Liver (tissue), 9 donors: ENCODE measurements around the gene HSPB2. TPM values are rescaled to one million over a fixed set of nuclear protein-coding genes. Genes with fewer than 3 reads are reported as not detected.

ENCODE experiments used
- DNase-seq: peaks from one replicate; pipeline ENCODE4 v3.0.0-alpha.2; 2017; ENCODE audit warnings: low spot score
- H3K27ac ChIP-seq, 2 donors: one replicate each; pipeline ENCODE4 v1.7.0; 2013; ENCODE audit warnings: inconsistent platforms in 2 of 2, low read length in 2 of 2, control low read depth in 1 of 2, low read depth in 1 of 2, mild to moderate bottlenecking in 1 of 2
- H3K27me3 ChIP-seq, 4 donors: one replicate each; pipeline versions ENCODE4 v1.6.1 to v1.7.0; 2013; ENCODE audit warnings: low read length in 3 of 4, inconsistent platforms in 1 of 4, mild to moderate bottlenecking in 1 of 4, moderate library complexity in 1 of 4; ENCODE audit not compliant: control insufficient read depth in 4 of 4, insufficient read depth in 4 of 4
- H3K36me3 ChIP-seq, 4 donors: one replicate each; pipeline versions ENCODE4 v1.6.1 to v1.7.0; 2013; ENCODE audit warnings: low read length in 3 of 4, mild to moderate bottlenecking in 3 of 4, low read depth in 1 of 4, moderate library complexity in 1 of 4; ENCODE audit not compliant: control insufficient read depth in 4 of 4, insufficient read depth in 3 of 4
- H3K4me1 ChIP-seq, 4 donors: one replicate each; pipeline versions ENCODE4 v1.6.1 to v1.7.0; 2013; ENCODE audit warnings: low read length in 3 of 4, mild to moderate bottlenecking in 3 of 4, moderate library complexity in 1 of 4; ENCODE audit not compliant: control insufficient read depth in 4 of 4, insufficient read depth in 4 of 4
- H3K4me3 ChIP-seq, 3 donors: one replicate each; pipeline versions ENCODE4 v1.6.1 to v1.7.0; 2013; ENCODE audit warnings: low read length in 3 of 3, control low read depth in 1 of 3, low read depth in 1 of 3, mild to moderate bottlenecking in 1 of 3
- H3K9ac ChIP-seq, 2 donors: one replicate each; pipeline ENCODE4 v1.7.0; 2013; ENCODE audit warnings: low read length in 2 of 2, mild to moderate bottlenecking in 2 of 2, moderate library complexity in 2 of 2, control low read depth in 1 of 2, low read depth in 1 of 2
- H3K9me3 ChIP-seq, 4 donors: one replicate each; pipeline versions ENCODE4 v1.6.1 to v1.7.0; 2013; ENCODE audit warnings: low read length in 3 of 4; ENCODE audit not compliant: control insufficient read depth in 4 of 4
- ATF3 ChIP-seq: IDR thresholded peaks from 2 replicates; pipeline ENCODE4 v1.6.1; 2016; ENCODE audit warnings: antibody characterized with exemption
- CTCF ChIP-seq: fragments of 150-350 bp; IDR thresholded peaks from 2 replicates; pipeline ENCODE4 v1.5.1; 2017; ENCODE audit warnings: improper control_type of control experiment, low read depth, low read length; ENCODE audit not compliant: missing input control
- FOXA1 ChIP-seq: IDR thresholded peaks from 2 replicates; pipeline ENCODE4 v1.6.1; 2016; ENCODE audit warnings: antibody characterized with exemption
- FOXA2 ChIP-seq: IDR thresholded peaks from 2 replicates; pipeline ENCODE4 v1.6.1; 2016; ENCODE audit warnings: antibody characterized with exemption
- GABPA ChIP-seq, 2 donors: IDR thresholded peaks in 1 of 2; conservative IDR thresholded peaks in 1 of 2; 2 replicates each; pipeline ENCODE4 v1.6.1; 2016; ENCODE audit warnings: antibody characterized with exemption in 2 of 2, mild to moderate bottlenecking in 1 of 2, moderate library complexity in 1 of 2
- HNF4A ChIP-seq, 2 donors: conservative IDR thresholded peaks; 2 replicates each; pipeline ENCODE4 v1.6.1; 2016; ENCODE audit warnings: antibody characterized with exemption in 2 of 2, mild to moderate bottlenecking in 2 of 2
- HNF4G ChIP-seq: IDR thresholded peaks from 2 replicates; pipeline ENCODE4 v1.6.1; 2016; ENCODE audit warnings: antibody characterized with exemption
- JUND ChIP-seq, 2 donors: IDR thresholded peaks; 2 replicates each; pipeline ENCODE4 v1.6.1; 2016; ENCODE audit warnings: antibody characterized with exemption in 2 of 2
- MAX ChIP-seq: IDR thresholded peaks from 2 replicates; pipeline ENCODE4 v1.6.1; 2016; ENCODE audit warnings: antibody characterized with exemption
- NR2F2 ChIP-seq: IDR thresholded peaks from 2 replicates; pipeline ENCODE4 v1.6.1; 2016; ENCODE audit warnings: antibody characterized with exemption
- RAD21 ChIP-seq, 2 donors: IDR thresholded peaks; 2 replicates each; pipeline ENCODE4 v1.6.1; 2016; ENCODE audit warnings: antibody characterized with exemption in 2 of 2, mild to moderate bottlenecking in 2 of 2
- REST ChIP-seq: IDR thresholded peaks from 2 replicates; pipeline ENCODE4 v1.6.1; 2016; ENCODE audit warnings: antibody characterized with exemption, mild to moderate bottlenecking
- RXRA ChIP-seq, 2 donors: IDR thresholded peaks; 2 replicates each; pipeline ENCODE4 v1.6.1; 2017 to 2018; ENCODE audit warnings: antibody characterized with exemption in 2 of 2, mild to moderate bottlenecking in 1 of 2
- SP1 ChIP-seq: IDR thresholded peaks from 2 replicates; pipeline ENCODE4 v1.6.1; 2018; ENCODE audit warnings: antibody characterized with exemption, mild to moderate bottlenecking
- TAF1 ChIP-seq: conservative IDR thresholded peaks from 2 replicates; pipeline ENCODE4 v1.6.1; 2016; ENCODE audit warnings: antibody characterized with exemption, mild to moderate bottlenecking
- YY1 ChIP-seq: IDR thresholded peaks from 2 replicates; pipeline ENCODE4 v1.6.1; 2016; ENCODE audit warnings: antibody characterized with exemption, mild to moderate bottlenecking
- ZBTB33 ChIP-seq: IDR thresholded peaks from 2 replicates; pipeline ENCODE4 v1.6.1; 2016; ENCODE audit warnings: antibody characterized with exemption
- WGBS: extraction: QIAGEN DNeasy Blood & Tissue Kit; methylation state at CpG from one replicate; pipeline ENCODE4 v1.1.7; 2013; 5-methylcytosine and 5-hydroxymethylcytosine counted together
- polyA plus RNA-seq, 2 donors: library from polyadenylated mRNA; stranded (reverse) in 1 of 2; unstranded in 1 of 2; fragments of 200-250 nt in 1 of 2; fragments of >200 nt in 1 of 2; fragmentation: Nextera tagmentation in 1 of 2; extraction: Ambion mirVana in 1 of 2; gene quantifications; one replicate each; pipeline versions ENCODE4 v1.2.1 to v1.2.3, GENCODE V29; 2013 to 2015
- total RNA-seq, 2 donors: library from RNA; depleted of rRNA; stranded (reverse); fragments of >200 nt; gene quantifications; one replicate each; pipeline ENCODE4 v1.2.3, GENCODE V29; 2014
- donor health status: healthy.
- donor health status: healthy.
- donor health status: healthy.
- donor health status: healthy.
- donor health status: healthy.

Gene HSPB2
- total and polyA plus RNA-seq, 4 donors = 0.14 to 0.85 (median 0.61) TPM; not detected in 1

- no peak overlapping the region for H3K9ac ChIP-seq
- no peaks in the 10 kb centered on the region for H3K9me3 ChIP-seq
- peaks cover 0 to 22% (median 13%) of the 10 kb centered on the region in 4 donors for H3K4me1 ChIP-seq
- H3K36me3 ChIP-seq = no peaks in the 10 kb centered on the region
- no peaks in the 10 kb centered on the region for H3K27me3 ChIP-seq
- H3K27ac ChIP-seq = no peak overlapping the region
- no peak for DNase-seq
- 100% methylated on average over 1 of the region's 1 CpG for WGBS
- TF ChIP-seq REST = no peak
- no peak for TF ChIP-seq HNF4A (conservative IDR thresholded peaks at IDR 0.05)
- no peak overlapping the region for H3K4me3 ChIP-seq
Measured at GRCh38 chr11:111916768-111917167, 4.2 kb downstream of the HSPB2 start.

- no peak overlapping the region for H3K27ac ChIP-seq
- TF ChIP-seq CTCF (no peak), JUND (IDR thresholded peaks at IDR 0.05) (no peak), YY1 (no peak), FOXA2 (no peak), HNF4G (no peak), HNF4A (conservative IDR thresholded peaks at IDR 0.05) (no peak), MAX (no peak), TAF1 (no peak), RAD21 (IDR thresholded peaks at IDR 0.05) (no peak), RXRA (IDR thresholded peaks at IDR 0.05) (no peak), NR2F2 (no peak), ATF3 (no peak), REST (no peak), ZBTB33 (no peak), GABPA (IDR thresholded peaks at IDR 0.05 in 1 of 2, conservative IDR thresholded peaks at IDR 0.05 in 1 of 2) (no peak), SP1 (no peak), FOXA1 (no peak)
- WGBS = 94% methylated on average over 2 of the region's 2 CpGs
- H3K4me1 ChIP-seq = peaks cover 0 to 22% (median 13%) of the 10 kb centered on the region in 4 donors
- H3K4me3 ChIP-seq = no peak overlapping the region
- H3K9me3 ChIP-seq = no peaks in the 10 kb centered on the region
- DNase-seq = no peak
- no peak overlapping the region for H3K9ac ChIP-seq
- no peaks in the 10 kb centered on the region for H3K27me3 ChIP-seq
- no peaks in the 10 kb centered on the region for H3K36me3 ChIP-seq
Measured at GRCh38 chr11:111917312-111917711, 4.8 kb downstream of the HSPB2 start.
